Neural progenitor cell (in vitro differentiated cells): ENCODE results near the gene CMTM8.

Experiments used
- EZH2phosphoT487 ChIP-seq: fragments of 200-600 bp; sonication (generic); IDR thresholded peaks from 2 replicates; pipeline ENCODE4 v1.6.1; 2017; ENCODE audit warnings: antibody characterized with exemption
- TF ChIP-seq, protein P1 (sequence below): fragments of 200-600 bp; sonication (generic); IDR thresholded peaks from 2 replicates; pipeline ENCODE4 v1.5.1; 2017; ENCODE audit warnings: antibody characterized with exemption, mild to moderate bottlenecking

DNA sequence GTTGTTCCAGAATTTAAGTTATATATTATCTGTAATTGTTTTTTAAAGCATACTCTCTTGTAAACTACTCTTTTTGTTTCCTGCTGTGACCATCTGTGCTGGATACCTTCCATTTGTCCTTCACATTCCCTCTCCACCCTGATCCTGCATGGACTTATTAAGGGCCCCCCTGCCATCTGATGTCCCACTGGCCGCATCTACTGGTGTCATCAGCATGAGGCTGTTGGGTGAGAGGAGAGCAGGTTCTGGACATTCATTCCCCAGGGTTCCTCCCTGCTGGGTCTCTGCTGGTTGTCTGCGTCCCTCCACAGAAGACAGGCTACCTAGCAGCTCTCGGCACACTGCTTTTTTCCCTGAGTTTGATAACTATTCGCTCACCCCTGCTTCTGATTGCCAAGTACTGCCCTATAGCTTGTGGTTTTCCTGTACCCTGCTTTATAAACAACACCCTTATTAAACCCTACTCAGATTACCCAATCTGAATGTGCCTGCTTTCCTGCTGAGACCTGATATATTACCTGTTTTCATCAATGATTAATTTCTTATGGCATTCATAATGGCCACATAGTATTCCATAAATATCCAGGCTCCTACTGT is 7.7 kb downstream of the CMTM8 start:
- TF ChIP-seq, protein P1, sequence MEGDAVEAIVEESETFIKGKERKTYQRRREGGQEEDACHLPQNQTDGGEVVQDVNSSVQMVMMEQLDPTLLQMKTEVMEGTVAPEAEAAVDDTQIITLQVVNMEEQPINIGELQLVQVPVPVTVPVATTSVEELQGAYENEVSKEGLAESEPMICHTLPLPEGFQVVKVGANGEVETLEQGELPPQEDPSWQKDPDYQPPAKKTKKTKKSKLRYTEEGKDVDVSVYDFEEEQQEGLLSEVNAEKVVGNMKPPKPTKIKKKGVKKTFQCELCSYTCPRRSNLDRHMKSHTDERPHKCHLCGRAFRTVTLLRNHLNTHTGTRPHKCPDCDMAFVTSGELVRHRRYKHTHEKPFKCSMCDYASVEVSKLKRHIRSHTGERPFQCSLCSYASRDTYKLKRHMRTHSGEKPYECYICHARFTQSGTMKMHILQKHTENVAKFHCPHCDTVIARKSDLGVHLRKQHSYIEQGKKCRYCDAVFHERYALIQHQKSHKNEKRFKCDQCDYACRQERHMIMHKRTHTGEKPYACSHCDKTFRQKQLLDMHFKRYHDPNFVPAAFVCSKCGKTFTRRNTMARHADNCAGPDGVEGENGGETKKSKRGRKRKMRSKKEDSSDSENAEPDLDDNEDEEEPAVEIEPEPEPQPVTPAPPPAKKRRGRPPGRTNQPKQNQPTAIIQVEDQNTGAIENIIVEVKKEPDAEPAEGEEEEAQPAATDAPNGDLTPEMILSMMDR = no peak
- TF ChIP-seq EZH2phosphoT487 = no peak
